SH-SY5Y (cell line): Measurements from ENCODE around the gene SMAP2.

Source experiments
- GATA2 ChIP-seq: IDR thresholded peaks from 2 replicates; pipeline ENCODE4 v1.6.1; 2011; ENCODE audit warnings: mild to moderate bottlenecking, low read depth, low read length
- GATA3 ChIP-seq: IDR thresholded peaks from 2 replicates; pipeline ENCODE4 v1.6.1; 2011; ENCODE audit warnings: low read depth, mild to moderate bottlenecking, low read length, moderate library complexity

The SMAP2 gene

GRCh38 chr1:40451238-40451585 is 77.7 kb downstream of the SMAP2 start:
- TF ChIP-seq GATA2 (no peak), GATA3 (no peak)

- no peak for TF ChIP-seq GATA2
- no peak for TF ChIP-seq GATA3
Measured at GRCh38 chr1:40454873-40455272, 81.3 kb downstream of the SMAP2 start.

GRCh38 chr1:40462956-40463590 is 89.5 kb downstream of the SMAP2 start:
- no peak for TF ChIP-seq GATA2
- no peak for TF ChIP-seq GATA3

GRCh38 chr1:40469327-40469726 is 95.8 kb downstream of the SMAP2 start:
- TF ChIP-seq GATA2 (no peak), GATA3 (no peak)
